WTC11 (cell line): ENCODE data around the gene SMNDC1.

Source experiments
- AR ChIP-seq: fragments of 250-450 bp; sonication (Bioruptor Pico); IDR thresholded peaks from 2 replicates; pipeline ENCODE4 v1.9.0; 2021; ENCODE audit warnings: mild to moderate bottlenecking
- ESRRA ChIP-seq: sonication (generic); formaldehyde crosslinking; IDR thresholded peaks from 2 replicates; pipeline ENCODE4 v1.8.1; 2022; ENCODE audit warnings: mild to moderate bottlenecking, missing genetic modification reagents, borderline replicate concordance
- ETV6 ChIP-seq: sonication (generic); formaldehyde crosslinking; IDR thresholded peaks from 2 replicates; pipeline ENCODE4 v1.8.1; 2022; ENCODE audit warnings: mild to moderate bottlenecking, missing genetic modification reagents
- IRF2 ChIP-seq: sonication (generic); formaldehyde crosslinking; IDR thresholded peaks from 2 replicates; pipeline ENCODE4 v1.8.0; 2022; ENCODE audit warnings: low read depth, missing genetic modification reagents, borderline replicate concordance
- NFE2L1 ChIP-seq: sonication (generic); formaldehyde crosslinking; IDR thresholded peaks from 2 replicates; pipeline ENCODE4 v1.8.1; 2023; ENCODE audit warnings: missing genetic modification reagents
- NR3C1 ChIP-seq: sonication (generic); formaldehyde crosslinking; conservative IDR thresholded peaks from 2 replicates; pipeline ENCODE4 v1.8.1; 2023; ENCODE audit warnings: low read depth, mild to moderate bottlenecking, missing genetic modification reagents
- TF ChIP-seq, protein P1 (sequence below): fragments of 200-600 bp; IDR thresholded peaks from 2 replicates; pipeline ENCODE4 v1.8.0; 2022; ENCODE audit warnings: antibody characterized with exemption
- TF ChIP-seq, protein P2 (sequence below): sonication (generic); formaldehyde crosslinking; conservative IDR thresholded peaks from 2 replicates; pipeline ENCODE4 v1.8.1; 2022; ENCODE audit warnings: mild to moderate bottlenecking, missing genetic modification reagents

GRCh38 chr10:110259317-110259716, 45.4 kb downstream of the SMNDC1 start:
- TF ChIP-seq, protein P1, sequence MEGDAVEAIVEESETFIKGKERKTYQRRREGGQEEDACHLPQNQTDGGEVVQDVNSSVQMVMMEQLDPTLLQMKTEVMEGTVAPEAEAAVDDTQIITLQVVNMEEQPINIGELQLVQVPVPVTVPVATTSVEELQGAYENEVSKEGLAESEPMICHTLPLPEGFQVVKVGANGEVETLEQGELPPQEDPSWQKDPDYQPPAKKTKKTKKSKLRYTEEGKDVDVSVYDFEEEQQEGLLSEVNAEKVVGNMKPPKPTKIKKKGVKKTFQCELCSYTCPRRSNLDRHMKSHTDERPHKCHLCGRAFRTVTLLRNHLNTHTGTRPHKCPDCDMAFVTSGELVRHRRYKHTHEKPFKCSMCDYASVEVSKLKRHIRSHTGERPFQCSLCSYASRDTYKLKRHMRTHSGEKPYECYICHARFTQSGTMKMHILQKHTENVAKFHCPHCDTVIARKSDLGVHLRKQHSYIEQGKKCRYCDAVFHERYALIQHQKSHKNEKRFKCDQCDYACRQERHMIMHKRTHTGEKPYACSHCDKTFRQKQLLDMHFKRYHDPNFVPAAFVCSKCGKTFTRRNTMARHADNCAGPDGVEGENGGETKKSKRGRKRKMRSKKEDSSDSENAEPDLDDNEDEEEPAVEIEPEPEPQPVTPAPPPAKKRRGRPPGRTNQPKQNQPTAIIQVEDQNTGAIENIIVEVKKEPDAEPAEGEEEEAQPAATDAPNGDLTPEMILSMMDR, result no peak
- TF ChIP-seq AR (CRISPR knock-in tag), result no peak
- no peak for TF ChIP-seq ESRRA (CRISPR knock-in tag)
- TF ChIP-seq ETV6, result no peak
- TF ChIP-seq IRF2 (CRISPR knock-in tag), result no peak
- TF ChIP-seq NR3C1 (CRISPR knock-in tag), result no peak
- TF ChIP-seq, protein P2, sequence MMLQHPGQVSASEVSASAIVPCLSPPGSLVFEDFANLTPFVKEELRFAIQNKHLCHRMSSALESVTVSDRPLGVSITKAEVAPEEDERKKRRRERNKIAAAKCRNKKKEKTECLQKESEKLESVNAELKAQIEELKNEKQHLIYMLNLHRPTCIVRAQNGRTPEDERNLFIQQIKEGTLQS (CRISPR knock-in tag), result no peak
- no peak for TF ChIP-seq NFE2L1 (CRISPR knock-in tag)
